WTC11 (cell line): ENCODE data around the gene DNPEP. TPM values are rescaled to one million over a fixed set of nuclear protein-coding genes. Genes with fewer than 3 reads are reported as not detected.

Experiments
- ATAC-seq: fragments of 200-7000 bp; cut with Tn5 transposase; 2 replicates; pipeline ENCODE4 v1.10.0; 2021; ENCODE audit warnings: mild to moderate bottlenecking, moderate library complexity
- CTCF ChIA-PET: fragments of 300-600 bp; sonication (Branson Sonifier 250); formaldehyde crosslinking; loops from one replicate; lab custom pipeline; 2021; ENCODE audit warnings: antibody characterized with exemption; lab: Charles Lee
- POLR2A ChIA-PET: fragments of 350-600 bp; sonication (Branson Sonifier 250); formaldehyde crosslinking; loops from one replicate; lab custom pipeline; 2021; ENCODE audit warnings: antibody characterized with exemption; lab: Charles Lee
- DNase-seq: peaks from one replicate; pipeline ENCODE4 v3.0.0; 2021; ENCODE audit warnings: low spot score
- H3K27ac Mint-ChIP-seq: 2 replicates; pipeline ENCODE4 v1.8.0; 2021; ENCODE audit warnings: mixed read lengths
- H3K27me3 Mint-ChIP-seq: 2 replicates; pipeline ENCODE4 v1.8.0; 2021; ENCODE audit warnings: low read depth, mild to moderate bottlenecking, moderate library complexity, mixed read lengths
- H3K36me3 Mint-ChIP-seq: 2 replicates; pipeline ENCODE4 v1.8.0; 2021; ENCODE audit warnings: mixed read lengths
- H3K4me1 Mint-ChIP-seq: 2 replicates; pipeline ENCODE4 v1.8.0; 2022; ENCODE audit warnings: mixed read lengths
- H3K4me3 Mint-ChIP-seq: 2 replicates; pipeline ENCODE4 v1.8.0; 2021; ENCODE audit warnings: mild to moderate bottlenecking, moderate library complexity, mixed read lengths
- H3K9me3 Mint-ChIP-seq: 2 replicates; pipeline ENCODE4 v1.8.0; 2021; ENCODE audit warnings: mixed read lengths
- ARID4B ChIP-seq: sonication (generic); formaldehyde crosslinking; IDR thresholded peaks from 2 replicates; pipeline ENCODE4 v1.8.0; 2023; ENCODE audit warnings: missing genetic modification reagents, mild to moderate bottlenecking, borderline replicate concordance
- CTCF ChIP-seq: fragments of 200-600 bp; IDR thresholded peaks from 2 replicates; pipeline ENCODE4 v1.8.0; 2022; ENCODE audit warnings: antibody characterized with exemption
- ERG ChIP-seq: fragments of 250-450 bp; sonication (Bioruptor Pico); IDR thresholded peaks from 2 replicates; pipeline ENCODE4 v1.8.0; 2021; ENCODE audit warnings: mild to moderate bottlenecking
- FOXJ3 ChIP-seq: sonication (generic); formaldehyde crosslinking; IDR thresholded peaks from 2 replicates; pipeline ENCODE4 v1.9.0; 2021; ENCODE audit warnings: missing genetic modification reagents, mild to moderate bottlenecking, borderline replicate concordance
- GTF2I ChIP-seq: fragments of 250-450 bp; sonication (Bioruptor Pico); conservative IDR thresholded peaks from 2 replicates; pipeline ENCODE4 v1.4.0; 2021; ENCODE audit warnings: mild to moderate bottlenecking
- IRF1 ChIP-seq: sonication (generic); formaldehyde crosslinking; IDR thresholded peaks from 2 replicates; pipeline ENCODE4 v1.8.0; 2023; ENCODE audit warnings: missing genetic modification reagents
- MLX ChIP-seq: sonication (generic); formaldehyde crosslinking; IDR thresholded peaks from 2 replicates; pipeline ENCODE4 v1.8.1; 2023; ENCODE audit warnings: mild to moderate bottlenecking, missing genetic modification reagents, moderate library complexity
- MYBL2 ChIP-seq: sonication (generic); formaldehyde crosslinking; IDR thresholded peaks from 2 replicates; pipeline ENCODE4 v1.8.1; 2023; ENCODE audit warnings: mild to moderate bottlenecking, moderate library complexity, missing genetic modification reagents
- NFATC4 ChIP-seq: fragments of 250-450 bp; sonication (Bioruptor Pico); IDR thresholded peaks from 2 replicates; pipeline ENCODE4 v1.9.0; 2021; ENCODE audit warnings: mild to moderate bottlenecking
- NFE2L1 ChIP-seq: sonication (generic); formaldehyde crosslinking; IDR thresholded peaks from 2 replicates; pipeline ENCODE4 v1.8.1; 2023; ENCODE audit warnings: missing genetic modification reagents
- NR3C1 ChIP-seq: sonication (generic); formaldehyde crosslinking; conservative IDR thresholded peaks from 2 replicates; pipeline ENCODE4 v1.8.1; 2023; ENCODE audit warnings: low read depth, mild to moderate bottlenecking, missing genetic modification reagents
- PRDM15 ChIP-seq: sonication (generic); formaldehyde crosslinking; IDR thresholded peaks from 2 replicates; pipeline ENCODE4 v1.8.0; 2022; ENCODE audit warnings: missing genetic modification reagents
- PRRX2 ChIP-seq: fragments of 250-450 bp; sonication (Bioruptor Pico); IDR thresholded peaks from 2 replicates; pipeline ENCODE4 v1.8.0; 2021; ENCODE audit warnings: mild to moderate bottlenecking
- RORB ChIP-seq: fragments of 250-450 bp; sonication (Bioruptor Pico); IDR thresholded peaks from 2 replicates; pipeline ENCODE4 v1.9.0; 2021; ENCODE audit warnings: mild to moderate bottlenecking
- SOX15 ChIP-seq: fragments of 250-450 bp; sonication (Bioruptor Pico); IDR thresholded peaks from 2 replicates; pipeline ENCODE4 v1.9.0; 2021; ENCODE audit warnings: mild to moderate bottlenecking
- SP1 ChIP-seq: sonication (generic); formaldehyde crosslinking; conservative IDR thresholded peaks from 2 replicates; pipeline ENCODE4 v1.8.1; 2022; ENCODE audit warnings: missing genetic modification reagents
- ZBTB43 ChIP-seq: sonication (generic); formaldehyde crosslinking; IDR thresholded peaks from 2 replicates; pipeline ENCODE4 v1.8.1; 2023; ENCODE audit warnings: mild to moderate bottlenecking, missing genetic modification reagents
- ZNF317 ChIP-seq: sonication (generic); formaldehyde crosslinking; IDR thresholded peaks from 2 replicates; pipeline ENCODE4 v1.8.1; 2023; ENCODE audit warnings: low read depth, mild to moderate bottlenecking, moderate library complexity, missing genetic modification reagents, borderline replicate concordance
- ZNF396 ChIP-seq: fragments of 250-450 bp; sonication (Bioruptor Pico); IDR thresholded peaks from 2 replicates; pipeline ENCODE4 v1.8.0; 2021; ENCODE audit warnings: mild to moderate bottlenecking, moderate library complexity, borderline replicate concordance
- ZNF512 ChIP-seq: sonication (generic); formaldehyde crosslinking; IDR thresholded peaks from 2 replicates; pipeline ENCODE4 v1.8.1; 2022; ENCODE audit warnings: missing genetic modification reagents, borderline replicate concordance
- total RNA-seq: library from RNA; stranded (reverse); gene quantifications from 3 replicates; pipeline ENCODE4 v1.2.3, GENCODE V29; 2021

Gene DNPEP
- total RNA-seq, 1 experiment from 2014 or later: 67.6 TPM

- peak; percentile 88 for DNase-seq
- Mint-ChIP-seq H3K27ac (0 out of 2 replicates have a peak overlapping the region, but pooled peaks have one; percentile 33), H3K36me3 (no peaks in the 10 kb centered on the region), H3K9me3 (no peaks in the 10 kb centered on the region), H3K4me1 (peaks cover 8% of the 10 kb centered on the region), H3K4me3 (peak overlapping the region; percentile 71), H3K27me3 (peaks cover 15% of the 10 kb centered on the region)
- POLR2A ChIA-PET: interaction anchor here (0.7 to 1.4 kb wide), 3 partner anchors 14 to 46 kb away, joined by 4 to 5 read pairs (median 4); partner anchors contain the start of gene DNPEP
- peak; percentile 82 for ATAC-seq
- CTCF ChIA-PET: interaction anchor here (0.6 to 6.7 kb wide), 39 partner anchors 8 to 222 kb away, joined by 3 to 119 read pairs (median 8); partner anchors contain the start of genes CHPF, DES, DNAJB2 and DNPEP
- TF ChIP-seq SOX15 (no peak), ZNF396 (CRISPR knock-in tag) (no peak), ZNF317 (CRISPR knock-in tag) (no peak), PRRX2 (CRISPR knock-in tag) (no peak), IRF1 (no peak), ARID4B (no peak), PRDM15 (CRISPR knock-in tag) (peak; percentile 98), ZNF512 (CRISPR knock-in tag) (no peak), CTCF (peak; percentile 66), RORB (CRISPR knock-in tag) (no peak), FOXJ3 (CRISPR knock-in tag) (no peak), MLX (CRISPR knock-in tag) (no peak), GTF2I (CRISPR knock-in tag) (no peak), NFATC4 (no peak), NFE2L1 (CRISPR knock-in tag) (0 out of 2 replicates have a peak, but pooled peaks have one; percentile 52), MYBL2 (CRISPR knock-in tag) (0 out of 2 replicates have a peak, but pooled peaks have one; percentile 50), NR3C1 (CRISPR knock-in tag) (no peak), SP1 (CRISPR knock-in tag) (peak; percentile 66), ZBTB43 (peak; percentile 67; the same call in 1 of the 2 replicates), ERG (no peak)
These were observed 46.2 kb upstream of the DNPEP start for GRCh38 chr2:219433666-219434467.
